Liver (tissue), 3 donors: Measurements from ENCODE around the gene LMF1.

Experiments used
- CTCF ChIP-seq: fragments of 150-350 bp; IDR thresholded peaks from 2 replicates; pipeline ENCODE4 v1.5.1; 2017; ENCODE audit warnings: improper control_type of control experiment, low read depth, low read length; ENCODE audit not compliant: missing input control
- EGR1 ChIP-seq, 2 donors: IDR thresholded peaks; 2 replicates each; pipeline ENCODE4 v1.6.1; 2016 to 2018; ENCODE audit warnings: antibody characterized with exemption in 2 of 2, low read depth in 2 of 2
- FOXA1 ChIP-seq: IDR thresholded peaks from 2 replicates; pipeline ENCODE4 v1.6.1; 2016; ENCODE audit warnings: antibody characterized with exemption
- FOXA2 ChIP-seq: IDR thresholded peaks from 2 replicates; pipeline ENCODE4 v1.6.1; 2016; ENCODE audit warnings: antibody characterized with exemption
- GABPA ChIP-seq, 2 donors: IDR thresholded peaks in 1 of 2; conservative IDR thresholded peaks in 1 of 2; 2 replicates each; pipeline ENCODE4 v1.6.1; 2016; ENCODE audit warnings: antibody characterized with exemption in 2 of 2, mild to moderate bottlenecking in 1 of 2, moderate library complexity in 1 of 2
- JUND ChIP-seq, 2 donors: IDR thresholded peaks; 2 replicates each; pipeline ENCODE4 v1.6.1; 2016; ENCODE audit warnings: antibody characterized with exemption in 2 of 2
- MAX ChIP-seq: IDR thresholded peaks from 2 replicates; pipeline ENCODE4 v1.6.1; 2016; ENCODE audit warnings: antibody characterized with exemption
- NR2F2 ChIP-seq: IDR thresholded peaks from 2 replicates; pipeline ENCODE4 v1.6.1; 2016; ENCODE audit warnings: antibody characterized with exemption
- RAD21 ChIP-seq, 2 donors: IDR thresholded peaks; 2 replicates each; pipeline ENCODE4 v1.6.1; 2016; ENCODE audit warnings: antibody characterized with exemption in 2 of 2, mild to moderate bottlenecking in 2 of 2
- TAF1 ChIP-seq: conservative IDR thresholded peaks from 2 replicates; pipeline ENCODE4 v1.6.1; 2016; ENCODE audit warnings: antibody characterized with exemption, mild to moderate bottlenecking
- TF ChIP-seq, protein P1 (sequence below): IDR thresholded peaks from 2 replicates; pipeline ENCODE4 v1.6.1; 2016; ENCODE audit warnings: antibody characterized with exemption, mild to moderate bottlenecking
- TF ChIP-seq, protein P2 (sequence below): IDR thresholded peaks from 2 replicates; pipeline ENCODE4 v1.6.1; 2016; ENCODE audit warnings: antibody characterized with exemption
- donor health status: healthy.
- donor health status: healthy.

DNA sequence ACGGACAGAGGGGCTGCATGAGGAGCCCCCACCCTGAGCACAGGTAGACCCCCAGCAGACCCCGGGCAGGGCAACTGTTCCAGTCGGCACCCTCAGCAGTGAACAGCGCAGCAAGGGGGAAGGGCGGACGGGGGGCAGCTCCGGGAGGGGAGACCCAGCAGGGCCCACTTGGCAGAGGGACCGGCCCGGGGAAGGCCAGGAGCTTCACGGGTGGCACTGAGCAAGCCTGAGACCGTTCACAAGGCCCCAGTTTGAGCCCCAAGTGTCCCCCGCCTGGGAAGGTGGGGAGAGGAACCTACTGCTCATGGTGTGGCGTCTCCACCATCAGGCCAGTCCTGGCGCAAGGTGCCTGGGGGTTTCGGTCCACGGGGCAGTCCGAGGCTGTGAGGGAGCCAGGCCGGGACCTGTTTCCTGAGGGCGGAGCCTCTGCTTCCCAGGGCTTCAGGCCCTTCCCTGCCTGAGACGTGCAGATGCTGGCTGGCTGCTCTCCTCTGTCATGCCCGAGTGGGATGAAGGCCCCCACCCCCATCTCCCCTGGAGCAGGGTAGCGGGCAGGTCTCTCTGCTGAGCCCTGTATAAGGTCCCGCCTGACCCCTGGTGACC is 115.9 kb downstream of the LMF1 start:
- TF ChIP-seq CTCF (no peak), JUND (IDR thresholded peaks at IDR 0.05) (no peak), TAF1 (no peak), MAX (no peak), RAD21 (IDR thresholded peaks at IDR 0.05) (no peak), FOXA2 (no peak), FOXA1 (no peak), EGR1 (IDR thresholded peaks at IDR 0.05; ENCODE audit: low read depth in 2 of 2) (no peak), GABPA (IDR thresholded peaks at IDR 0.05 in 1 of 2, conservative IDR thresholded peaks at IDR 0.05 in 1 of 2) (no peak), NR2F2 (no peak)
- TF ChIP-seq, protein P1, sequence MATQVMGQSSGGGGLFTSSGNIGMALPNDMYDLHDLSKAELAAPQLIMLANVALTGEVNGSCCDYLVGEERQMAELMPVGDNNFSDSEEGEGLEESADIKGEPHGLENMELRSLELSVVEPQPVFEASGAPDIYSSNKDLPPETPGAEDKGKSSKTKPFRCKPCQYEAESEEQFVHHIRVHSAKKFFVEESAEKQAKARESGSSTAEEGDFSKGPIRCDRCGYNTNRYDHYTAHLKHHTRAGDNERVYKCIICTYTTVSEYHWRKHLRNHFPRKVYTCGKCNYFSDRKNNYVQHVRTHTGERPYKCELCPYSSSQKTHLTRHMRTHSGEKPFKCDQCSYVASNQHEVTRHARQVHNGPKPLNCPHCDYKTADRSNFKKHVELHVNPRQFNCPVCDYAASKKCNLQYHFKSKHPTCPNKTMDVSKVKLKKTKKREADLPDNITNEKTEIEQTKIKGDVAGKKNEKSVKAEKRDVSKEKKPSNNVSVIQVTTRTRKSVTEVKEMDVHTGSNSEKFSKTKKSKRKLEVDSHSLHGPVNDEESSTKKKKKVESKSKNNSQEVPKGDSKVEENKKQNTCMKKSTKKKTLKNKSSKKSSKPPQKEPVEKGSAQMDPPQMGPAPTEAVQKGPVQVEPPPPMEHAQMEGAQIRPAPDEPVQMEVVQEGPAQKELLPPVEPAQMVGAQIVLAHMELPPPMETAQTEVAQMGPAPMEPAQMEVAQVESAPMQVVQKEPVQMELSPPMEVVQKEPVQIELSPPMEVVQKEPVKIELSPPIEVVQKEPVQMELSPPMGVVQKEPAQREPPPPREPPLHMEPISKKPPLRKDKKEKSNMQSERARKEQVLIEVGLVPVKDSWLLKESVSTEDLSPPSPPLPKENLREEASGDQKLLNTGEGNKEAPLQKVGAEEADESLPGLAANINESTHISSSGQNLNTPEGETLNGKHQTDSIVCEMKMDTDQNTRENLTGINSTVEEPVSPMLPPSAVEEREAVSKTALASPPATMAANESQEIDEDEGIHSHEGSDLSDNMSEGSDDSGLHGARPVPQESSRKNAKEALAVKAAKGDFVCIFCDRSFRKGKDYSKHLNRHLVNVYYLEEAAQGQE, result no peak
- TF ChIP-seq, protein P2, sequence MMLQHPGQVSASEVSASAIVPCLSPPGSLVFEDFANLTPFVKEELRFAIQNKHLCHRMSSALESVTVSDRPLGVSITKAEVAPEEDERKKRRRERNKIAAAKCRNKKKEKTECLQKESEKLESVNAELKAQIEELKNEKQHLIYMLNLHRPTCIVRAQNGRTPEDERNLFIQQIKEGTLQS, result no peak
